Renal cortical epithelial cell (primary cell): ENCODE results near the gene ZMYM4. TPM values are rescaled to one million over a fixed set of nuclear protein-coding genes. Genes with fewer than 3 reads are reported as not detected.
"Not testable (repeated sequence)": the region's sequence is repeated elsewhere in the genome, so short reads cannot be mapped to it uniquely, and the experiment has no call there.

Experiments
- DNase-seq: peaks from one replicate; pipeline ENCODE4 v3.0.0-alpha.2; 2011; ENCODE audit warnings: low read depth
- total RNA-seq: library from RNA; depleted of rRNA; stranded (reverse); fragments of >200 nt; gene quantifications from 2 replicates; pipeline ENCODE4 v1.2.3, GENCODE V29; 2014

Gene ZMYM4
- total RNA-seq: 28.1 and 52.3 TPM in 2 replicates

- peak; percentile 95 for DNase-seq
Measured at GRCh38 chr1:35268282-35269200, at the start of gene ZMYM4. Gene ZMYM4 (plus strand): TSS chr1:35268709. CDS start chr1:35269047, 338 bp downstream.

DNA sequence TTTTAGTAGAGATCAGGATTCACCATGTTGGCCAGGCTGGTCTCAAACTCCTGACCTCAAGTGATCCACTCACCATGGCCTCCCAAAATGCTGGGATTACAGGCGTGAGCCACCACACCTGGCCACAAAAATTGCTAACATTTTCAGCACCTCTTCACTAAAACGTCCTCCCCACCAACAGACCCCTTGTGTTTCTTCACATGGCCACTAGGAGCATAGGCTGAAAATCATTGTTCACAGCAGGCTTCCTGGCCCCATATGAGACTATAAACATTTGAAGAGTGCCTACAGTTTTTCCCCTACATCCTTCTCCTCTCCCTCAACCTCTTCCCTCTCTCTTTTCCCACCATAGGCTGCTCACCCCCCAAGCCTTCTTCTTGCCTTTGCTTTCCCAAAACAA is 47.5 kb upstream of the ZMYM4 start:
- DNase-seq: peak; percentile 9

- DNase-seq: no peak
Measured at GRCh38 chr1:35222322-35223083, 46.0 kb upstream of the ZMYM4 start.

GRCh38 chr1:35223084-35223630 is 45.4 kb upstream of the ZMYM4 start:
- DNase-seq: no peak

DNA sequence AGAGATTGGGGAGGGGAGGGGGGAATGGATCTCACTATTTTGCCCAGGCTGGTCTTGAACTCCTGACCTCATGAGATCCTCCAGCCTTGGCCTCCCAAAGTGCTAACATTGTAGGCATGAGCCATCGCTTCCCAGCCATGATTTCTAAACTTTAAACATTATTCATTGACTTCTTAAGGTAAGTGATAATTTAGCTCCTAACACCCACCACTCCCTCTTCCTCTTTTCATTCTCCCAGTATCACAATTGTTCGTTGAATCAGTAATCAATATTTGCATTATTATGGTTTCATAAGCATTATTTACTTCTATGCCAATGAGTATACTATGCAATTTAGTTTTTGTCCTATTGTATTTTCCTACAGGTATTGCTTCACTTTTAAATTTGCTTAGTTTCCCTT is 42.0 kb upstream of the ZMYM4 start:
- DNase-seq: no peak

- DNase-seq: no peak
Measured at GRCh38 chr1:35229587-35230360, 38.7 kb upstream of the ZMYM4 start.

DNA sequence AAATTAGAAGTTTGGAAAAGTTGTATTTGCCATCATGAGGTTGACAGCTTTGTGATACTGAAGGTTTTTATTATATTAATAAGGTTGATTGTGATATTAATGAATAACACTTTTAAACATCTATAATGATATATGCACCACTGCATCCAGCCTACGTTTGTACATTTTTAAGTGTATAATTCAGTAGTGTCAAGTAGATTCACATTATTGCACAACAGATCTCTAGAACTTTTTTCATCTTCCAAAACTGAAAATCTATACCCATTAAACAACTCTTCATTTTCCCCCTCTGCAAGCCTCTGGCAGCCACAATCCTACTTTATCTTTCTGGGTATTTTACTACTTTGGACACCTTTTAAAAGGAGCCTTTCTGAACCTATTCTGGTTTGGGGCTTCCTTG is 37.2 kb upstream of the ZMYM4 start:
- no peak for DNase-seq

DNA sequence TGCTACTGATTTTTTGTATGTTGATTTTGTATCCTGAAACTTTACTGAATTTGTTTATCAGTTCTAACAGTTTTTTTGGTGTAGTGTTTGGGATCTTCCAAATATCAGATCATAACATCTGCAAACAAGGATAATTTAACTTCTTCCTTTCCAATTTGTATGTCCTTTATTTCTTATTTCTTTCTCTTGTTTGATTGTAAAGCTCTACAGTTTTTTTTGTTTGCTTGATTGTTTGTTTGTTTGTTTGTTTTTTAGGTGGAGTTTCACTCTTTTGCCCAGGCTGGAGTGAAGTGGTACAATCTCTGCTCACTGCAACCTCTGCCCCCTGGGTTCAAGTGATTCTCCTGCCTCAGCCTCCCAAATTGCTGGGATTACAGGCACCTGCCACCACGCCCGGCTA is 31.7 kb upstream of the ZMYM4 start:
- DNase-seq: not testable (repeated sequence)

DNA sequence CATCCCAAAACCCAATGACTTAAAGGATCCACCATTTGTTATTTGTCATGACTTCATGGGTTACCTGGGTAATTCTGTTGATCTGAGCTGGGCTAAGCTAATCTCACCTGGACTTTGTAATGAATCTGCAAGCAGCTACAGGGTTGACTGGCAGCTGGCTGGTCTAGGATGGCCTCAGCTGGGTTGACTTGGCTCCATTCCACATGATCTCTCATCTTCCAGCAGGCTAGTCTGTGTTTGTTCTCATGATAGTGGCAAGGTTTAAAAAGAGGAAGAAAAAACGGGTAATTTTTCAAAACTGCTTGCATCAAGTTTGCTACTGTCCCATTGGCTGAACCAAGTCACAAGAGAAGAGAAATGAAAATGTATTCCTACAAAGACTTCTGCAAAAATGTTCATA is 24.8 kb upstream of the ZMYM4 start:
- no peak for DNase-seq

DNA sequence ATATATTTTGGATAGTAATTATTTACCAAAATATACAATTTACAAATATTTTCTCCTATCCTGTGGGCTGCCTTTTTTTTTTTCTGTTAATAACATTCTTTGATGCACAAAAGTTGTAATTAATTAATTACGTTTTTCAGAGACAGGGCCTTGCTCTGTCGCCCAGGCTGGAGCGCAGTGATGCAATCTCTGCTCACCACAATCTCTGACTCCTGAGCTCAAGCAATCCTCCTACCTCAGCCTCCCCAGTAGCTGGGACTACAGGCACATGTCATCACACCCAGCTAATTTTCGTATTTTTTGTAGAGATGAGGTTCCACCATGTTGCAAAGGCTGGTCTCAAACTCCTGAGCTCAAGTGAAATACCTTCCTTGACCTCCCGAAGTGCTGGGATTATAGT is 21.3 kb upstream of the ZMYM4 start:
- DNase-seq: no peak

DNA sequence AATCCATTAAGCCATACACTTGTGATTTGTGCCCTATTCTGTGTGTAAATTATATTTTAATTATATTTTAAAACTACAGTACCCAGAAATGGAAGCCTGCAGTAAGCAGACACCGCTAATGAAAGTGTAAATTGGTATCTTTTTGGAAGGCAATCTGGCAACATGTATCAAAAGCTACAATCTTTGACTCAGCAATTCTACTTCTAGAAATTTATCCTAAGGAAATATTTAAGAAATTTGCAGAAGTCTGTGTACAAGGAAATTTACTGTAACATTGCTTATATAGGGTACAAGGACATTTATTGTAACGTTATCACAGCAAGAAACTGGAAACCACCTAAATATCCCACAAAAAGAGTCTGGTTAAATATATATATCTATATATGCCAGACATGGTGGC is 14.6 kb upstream of the ZMYM4 start:
- DNase-seq: no peak

- DNase-seq: no peak
Measured at GRCh38 chr1:35255276-35255675, 13.2 kb upstream of the ZMYM4 start.

- no peak for DNase-seq
Measured at GRCh38 chr1:35259561-35259960, 8.9 kb upstream of the ZMYM4 start.

- no peak for DNase-seq
Measured at GRCh38 chr1:35261412-35262120, 6.9 kb upstream of the ZMYM4 start.

- DNase-seq: no peak
Measured at GRCh38 chr1:35264035-35264434, 4.5 kb upstream of the ZMYM4 start.

DNA sequence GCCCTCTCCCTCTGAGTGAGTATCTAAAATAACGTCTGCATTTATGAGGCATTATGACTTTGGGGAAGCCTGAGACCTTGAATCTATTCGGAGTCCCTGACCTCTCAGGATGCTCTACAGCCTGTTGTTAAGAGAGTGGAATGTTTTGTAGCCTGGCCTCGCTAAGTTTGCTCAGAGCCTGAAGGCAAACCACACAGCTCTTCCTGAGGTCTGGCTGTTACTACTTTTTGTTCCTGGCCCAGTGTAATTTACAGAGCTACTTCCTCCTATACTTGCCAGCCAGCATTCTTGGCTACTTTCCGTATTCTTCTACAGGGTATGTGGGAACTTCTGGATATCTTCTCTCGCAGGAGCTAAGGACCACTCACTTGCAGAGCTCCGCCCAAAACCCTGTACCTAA is 3.6 kb upstream of the ZMYM4 start:
- DNase-seq: peak; percentile 88

DNA sequence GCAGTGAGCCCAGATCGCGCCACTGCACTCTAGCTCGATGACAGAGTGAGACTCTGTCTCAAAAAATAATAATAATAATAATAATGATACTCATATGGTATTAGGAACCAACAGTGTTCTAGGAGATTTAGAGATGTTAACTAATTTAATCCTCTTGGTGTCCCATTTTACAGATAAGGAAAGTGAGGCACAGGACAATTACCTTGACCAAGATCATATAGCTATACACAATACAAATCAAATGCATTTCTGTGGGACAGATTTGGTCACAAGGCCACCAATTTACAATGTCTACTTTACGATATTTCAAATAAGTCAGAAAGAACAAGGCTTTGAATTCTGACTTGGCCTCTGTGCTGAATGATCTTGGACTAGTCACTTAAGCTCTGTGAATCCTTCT is 2.2 kb upstream of the ZMYM4 start:
- no peak for DNase-seq

DNA sequence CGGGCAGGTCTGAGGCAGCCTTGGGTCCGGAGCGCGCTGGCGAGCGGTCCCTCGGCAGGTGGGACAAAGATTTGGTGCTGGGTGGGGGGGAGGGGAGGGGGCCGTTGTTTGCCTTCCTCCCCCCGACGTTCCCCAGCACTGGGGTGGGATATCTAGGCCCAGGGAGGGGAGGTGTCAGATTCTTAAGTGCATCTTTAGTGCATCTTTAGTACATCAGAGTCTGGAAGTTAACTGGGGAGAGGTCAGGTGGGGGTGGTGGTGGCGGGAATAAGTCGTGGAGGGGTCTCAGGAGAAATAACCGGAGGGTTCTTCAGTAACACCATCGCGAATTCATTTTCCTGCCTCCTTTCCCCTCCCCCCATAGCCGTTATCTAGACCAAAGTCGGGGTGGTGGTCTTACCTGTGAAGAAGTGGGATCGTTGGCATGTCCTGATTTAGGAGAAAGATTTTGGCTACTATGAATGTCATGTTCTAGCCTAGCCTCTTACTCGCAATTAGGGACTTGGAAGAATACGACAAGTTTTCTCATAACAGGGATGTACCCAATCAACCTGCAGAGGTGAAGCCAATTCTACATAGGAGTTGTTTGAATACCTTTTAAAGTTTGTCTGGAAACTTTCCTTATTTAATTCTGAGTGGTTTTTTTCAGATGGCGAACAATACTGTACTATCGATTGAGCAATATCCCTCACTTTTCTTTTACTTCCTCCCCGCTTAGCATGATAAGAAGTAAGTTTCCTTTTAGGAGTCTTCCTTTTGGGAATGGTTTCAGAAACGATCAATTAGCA is 886 bp downstream of the ZMYM4 start:
- DNase-seq: peak; percentile 13

DNA sequence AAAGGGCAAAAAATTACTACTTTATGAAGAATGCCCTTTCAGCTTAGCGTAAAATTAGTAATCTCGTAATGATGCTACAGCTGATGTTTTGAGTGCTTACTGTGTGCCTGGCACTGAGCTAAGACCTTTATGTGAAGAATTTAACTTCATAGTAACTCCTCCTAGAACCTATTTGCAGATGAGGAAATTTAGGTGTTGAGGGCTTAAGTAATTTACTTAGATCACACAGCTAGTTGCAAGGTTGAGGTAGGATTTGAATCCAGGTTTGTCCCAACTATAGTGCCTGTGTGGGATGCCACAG is 1.4 kb downstream of the ZMYM4 start:
- no peak for DNase-seq

GRCh38 chr1:35270836-35271235 is 2.3 kb downstream of the ZMYM4 start:
- DNase-seq: no peak

DNA sequence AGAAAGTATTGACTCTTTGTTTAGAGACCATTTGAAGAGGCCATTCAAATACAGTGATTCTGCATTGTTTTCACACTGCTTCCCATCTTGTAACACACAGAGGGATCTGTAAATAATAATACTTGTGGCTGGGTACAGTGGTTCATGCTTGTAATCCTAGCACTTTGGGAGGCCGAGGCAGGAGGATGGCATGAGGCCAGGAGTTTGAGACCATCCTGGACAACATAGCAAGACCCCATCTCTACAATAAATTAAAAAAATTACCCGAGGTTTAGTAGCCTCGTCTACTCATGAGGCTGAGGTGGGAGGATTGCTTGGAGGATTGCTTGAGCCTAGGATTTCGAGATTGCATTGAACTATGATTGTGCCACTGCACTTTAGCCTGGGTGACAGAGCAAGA is 5.7 kb downstream of the ZMYM4 start:
- DNase-seq: no peak
